ENCODE results near the gene OGFR.

OGFR gene

DNA sequence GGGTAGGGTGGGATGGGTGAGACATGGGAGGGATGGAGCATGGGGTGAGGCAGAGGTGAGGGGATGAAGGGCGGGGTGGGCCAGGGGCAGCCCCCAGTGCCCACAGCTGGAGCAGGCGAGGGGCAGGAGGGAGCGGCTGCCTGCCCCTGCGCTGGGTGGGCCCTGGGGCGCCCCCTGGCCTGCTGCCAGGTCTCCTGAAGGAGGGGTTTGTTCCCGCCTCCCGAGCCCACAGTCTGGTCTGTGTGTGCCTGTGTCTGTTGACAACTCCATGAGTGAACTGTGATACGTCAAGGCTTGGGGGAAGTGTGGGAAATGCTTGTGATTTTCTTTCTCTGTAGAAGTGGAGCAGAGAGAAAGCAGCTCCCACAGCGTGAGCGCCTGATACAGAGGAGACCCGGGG is 19.2 kb upstream of the OGFR start:
- no peak for DNase-seq (ENCODE audit: low spot score)
- TF ChIP-seq CTCF (IDR thresholded peaks at IDR 0.05; ENCODE audit: extremely low read depth, missing control alignments) = no peak

- TF ChIP-seq CTCF (IDR thresholded peaks at IDR 0.05; ENCODE audit: extremely low read depth, missing control alignments) = no peak
- DNase-seq (ENCODE audit: low spot score) = no peak
Measured at GRCh38 chr20:62786157-62786556, 18.5 kb upstream of the OGFR start.

DNA sequence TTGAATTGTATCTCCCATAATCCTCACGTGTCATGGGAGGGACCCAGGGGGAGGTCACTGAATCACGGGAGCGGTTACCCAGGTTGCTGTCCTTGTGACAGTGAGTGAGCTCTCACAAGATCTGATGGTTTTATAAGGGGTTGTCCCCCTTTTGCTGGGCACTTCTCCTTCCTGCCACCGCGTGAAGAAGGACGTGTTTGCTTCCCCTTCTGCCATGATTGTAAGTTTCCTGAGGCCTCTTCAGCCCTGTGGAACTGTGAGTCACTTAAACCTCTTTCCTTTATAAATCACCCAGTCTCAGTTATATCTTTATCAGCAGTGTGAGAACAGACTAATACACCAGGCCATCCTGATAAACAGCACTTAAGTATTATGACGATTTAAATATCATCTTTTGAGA is 17.3 kb upstream of the OGFR start:
- no peak for DNase-seq (ENCODE audit: low spot score)
- TF ChIP-seq CTCF (IDR thresholded peaks at IDR 0.05; ENCODE audit: extremely low read depth, missing control alignments) = no peak

DNA sequence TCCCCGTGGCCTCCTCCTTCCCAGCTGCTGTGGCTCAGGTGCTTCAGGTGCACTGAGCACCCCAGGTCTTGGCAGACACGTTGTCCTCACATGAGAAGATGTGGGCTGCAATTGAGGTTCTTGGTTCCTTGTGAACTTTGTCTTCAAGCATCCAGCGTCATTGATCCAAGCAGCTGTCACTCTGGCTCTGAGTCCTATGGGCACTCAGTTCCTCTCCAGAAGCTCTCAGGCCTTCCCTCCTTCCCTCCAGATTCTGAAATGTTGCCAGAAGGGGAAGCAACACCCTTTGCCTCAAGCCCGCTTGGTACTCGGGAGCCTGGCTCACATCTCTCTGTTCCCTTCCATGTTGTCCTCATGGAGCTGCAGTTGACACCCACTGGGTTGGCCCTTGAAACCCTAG is 16.8 kb upstream of the OGFR start:
- TF ChIP-seq CTCF (IDR thresholded peaks at IDR 0.05; ENCODE audit: extremely low read depth, missing control alignments) = no peak
- no peak for DNase-seq (ENCODE audit: low spot score)

DNA sequence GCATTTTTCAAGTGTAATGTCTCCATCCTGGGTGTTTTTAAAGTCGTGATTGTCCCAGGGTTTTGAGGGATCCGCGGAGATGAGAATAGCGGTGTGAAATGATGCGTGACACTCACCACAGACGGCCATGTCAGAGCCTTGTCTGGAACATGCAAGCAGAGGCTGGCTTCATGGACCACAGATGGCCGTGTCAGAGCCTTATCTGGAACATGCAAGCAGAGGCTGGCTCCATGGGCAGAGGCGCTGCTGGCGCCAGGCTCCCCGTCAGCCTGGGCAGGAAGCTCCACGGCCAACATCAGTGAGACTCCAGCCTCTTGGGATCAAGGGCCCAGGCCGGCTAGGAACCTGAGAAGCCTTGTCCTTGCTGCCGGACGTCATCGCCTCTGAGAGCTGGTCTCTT is 16.0 kb upstream of the OGFR start:
- no peak for TF ChIP-seq CTCF (IDR thresholded peaks at IDR 0.05; ENCODE audit: extremely low read depth, missing control alignments)
- no peak for DNase-seq (ENCODE audit: low spot score)

- no peak for DNase-seq (ENCODE audit: low spot score)
- TF ChIP-seq CTCF (IDR thresholded peaks at IDR 0.05; ENCODE audit: extremely low read depth, missing control alignments) = no peak
Measured at GRCh38 chr20:62790075-62790474, 14.6 kb upstream of the OGFR start.

DNA sequence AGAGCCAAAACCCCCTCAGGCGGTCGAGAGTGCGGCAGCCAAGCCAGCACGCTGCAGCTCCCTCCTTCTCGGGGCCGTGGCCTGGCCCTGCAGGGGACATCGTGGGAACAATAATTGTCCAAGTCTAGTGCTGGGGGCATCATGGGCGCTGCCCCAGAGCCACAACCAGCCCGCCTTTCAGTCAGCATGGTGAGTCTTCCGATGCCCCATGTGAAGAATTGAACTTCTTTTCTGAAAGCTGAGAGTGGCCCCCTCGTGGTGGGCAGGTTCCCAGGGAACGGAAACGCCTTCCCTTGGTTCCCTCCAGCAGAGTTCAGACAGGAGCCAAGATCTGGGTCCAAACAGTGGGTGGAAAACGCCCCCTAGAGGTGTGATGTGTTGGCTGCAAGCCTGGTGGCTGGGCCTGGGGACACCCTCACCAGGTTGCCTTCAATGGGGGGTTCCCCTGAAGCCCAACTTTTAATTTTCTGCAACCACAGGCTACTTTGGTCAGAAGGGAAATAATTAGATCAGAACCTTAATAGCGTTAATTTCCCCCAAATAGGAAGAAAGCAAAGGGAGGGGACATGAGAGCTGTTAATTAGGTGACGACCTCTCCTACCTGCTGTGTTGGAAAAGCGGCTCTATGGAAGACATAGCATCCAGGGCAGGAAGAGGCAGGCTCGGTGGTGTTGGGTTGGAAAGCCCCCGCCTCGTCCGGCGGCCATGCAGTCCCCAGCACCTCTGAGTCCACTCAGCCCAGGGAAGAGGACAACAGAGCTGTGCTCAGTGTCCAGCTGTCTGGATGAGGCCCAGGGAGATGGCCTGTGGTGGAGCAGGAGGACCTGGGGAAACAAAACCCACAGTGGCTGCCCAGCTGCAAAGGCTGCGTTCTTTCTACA is 13.1 kb upstream of the OGFR start:
- DNase-seq (ENCODE audit: low spot score) = peak; percentile 83
- peak; percentile 90 for TF ChIP-seq CTCF (IDR thresholded peaks at IDR 0.05; ENCODE audit: extremely low read depth, missing control alignments)
